HG03469 (cell line): ENCODE results near the gene NOC3L.
"Not testable (repeated sequence)": the region's sequence is repeated elsewhere in the genome, so short reads cannot be mapped to it uniquely, and the experiment has no call there.

Source experiments
- ATAC-seq: cut with Tn5 transposase; IDR thresholded peaks from one replicate; pipeline ENCODE4 v1.9.1; 2021; ENCODE audit warnings: mild to moderate bottlenecking, moderate library complexity, moderate number of reproducible peaks; ENCODE audit not compliant: unreplicated experiment

The NOC3L gene

GRCh38 chr10:94362360-94363250 is at the start of gene NOC3L:
Gene NOC3L (minus strand): TSS chr10:94362939. CDS start chr10:94362838, 101 bp downstream.
- peak; percentile 92 for ATAC-seq

GRCh38 chr10:94412449-94412848 is 49.7 kb upstream of the NOC3L start:
- ATAC-seq: no peak

GRCh38 chr10:94411304-94411703 is 48.6 kb upstream of the NOC3L start:
- ATAC-seq: no peak

- ATAC-seq: no peak
These were observed 46.4 kb upstream of the NOC3L start for GRCh38 chr10:94409021-94409657.

GRCh38 chr10:94407668-94408067 is 44.9 kb upstream of the NOC3L start:
- ATAC-seq: no peak

GRCh38 chr10:94405406-94405805 is 42.7 kb upstream of the NOC3L start:
- no peak for ATAC-seq

- peak; percentile 60 for ATAC-seq
These were observed 40.9 kb upstream of the NOC3L start for GRCh38 chr10:94403380-94404213.

- ATAC-seq: peak; percentile 15
These were observed 40.2 kb upstream of the NOC3L start for GRCh38 chr10:94402843-94403379.

GRCh38 chr10:94402204-94402842 is 39.6 kb upstream of the NOC3L start, which contains the start of gene TBC1D12:
Gene TBC1D12 (plus strand): TSS chr10:94402541. CDS start chr10:94402614, 73 bp downstream.
- ATAC-seq: peak; percentile 51

GRCh38 chr10:94398762-94399161 is 36.0 kb upstream of the NOC3L start:
- ATAC-seq: no peak

- no peak for ATAC-seq
These were observed 35.0 kb upstream of the NOC3L start for GRCh38 chr10:94397549-94398370.

- ATAC-seq: not testable (repeated sequence)
These were observed 29.4 kb upstream of the NOC3L start for GRCh38 chr10:94392117-94392516.

- ATAC-seq: not testable (repeated sequence)
These were observed 23.0 kb upstream of the NOC3L start for GRCh38 chr10:94385733-94386132.

- ATAC-seq: no peak
These were observed 20.8 kb upstream of the NOC3L start for GRCh38 chr10:94383530-94383929.

GRCh38 chr10:94376865-94377264 is 14.1 kb upstream of the NOC3L start:
- ATAC-seq: no peak

- no peak for ATAC-seq
These were observed 12.6 kb upstream of the NOC3L start for GRCh38 chr10:94375374-94375773.

GRCh38 chr10:94370501-94370900 is 7.8 kb upstream of the NOC3L start:
- ATAC-seq: no peak

- ATAC-seq: no peak
These were observed 3.6 kb upstream of the NOC3L start for GRCh38 chr10:94366382-94366781.

GRCh38 chr10:94364482-94364881 is 1.7 kb upstream of the NOC3L start:
- ATAC-seq: no peak

GRCh38 chr10:94363251-94363565 is 469 bp upstream of the NOC3L start:
- ATAC-seq: no peak
